K562 (cell line): ENCODE data around the gene WDPCP. TPM values are rescaled to one million over a fixed set of nuclear protein-coding genes. Genes with fewer than 3 reads are reported as not detected.

Experiments used
- ATAC-seq: fragments of 200-7000 bp; cut with Tn5 transposase; 3 replicates; pipeline ENCODE4 v1.9.1; 2020; ENCODE audit warnings: moderate library complexity
- BruUV-seq: library from RNA; stranded (reverse); fragments of 400-500 nt; replicated peaks from 2 replicates; lab custom pipeline; 2021; lab: Mats Ljungman, UMichigan
- CTCF ChIA-PET: fragments of 300-600 bp; formaldehyde crosslinking; extraction: SDS; loops from one replicate; lab custom pipeline; 2021; ENCODE audit warnings: low intra/inter-chr PET ratio; lab: Yijun Ruan, JAX
- POLR2A ChIA-PET: fragments of 300-600, 350-650 bp; sonication (Branson Sonifier 250); formaldehyde crosslinking; extraction: SDS; loops from one replicate; lab custom pipeline; 2021; ENCODE audit warnings: antibody characterized with exemption, inconsistent platforms; lab: Yijun Ruan, JAX
- DNase-seq, 4 experiments: peaks; one replicate each; pipeline versions ENCODE4 v3.0.0 to v3.0.0-alpha.2; 2011 to 2018; ENCODE audit warnings: low spot score in 3 of 4, mixed read lengths in 3 of 4; ENCODE audit errors: extremely low read depth in 1 of 4
- FAIRE-seq: peaks from 2 replicates; lab custom pipeline; 2011; peaks lifted over from hg19 to GRCh38; lab: Jason Lieb, UNC
- H2AFZ ChIP-seq: 2 replicates; pipeline ENCODE4 v1.6.0; 2011; ENCODE audit warnings: low read depth, low read length, control low read depth, inconsistent platforms
- H3K27ac ChIP-seq: fragments of 200-600 bp; 3 replicates; pipeline ENCODE4 v1.8.0; 2011; ENCODE audit warnings: low read depth, mild to moderate bottlenecking, control low read depth, inconsistent platforms, low read length, moderate library complexity, mixed read lengths; ENCODE audit errors: extremely low read depth
- H3K27me3 ChIP-seq, 2 experiments: fragments of 300-600 bp in 1 of 2; 2 replicates in 1 of 2; 3 replicates in 1 of 2; pipeline versions ENCODE4 v1.6.0 to v1.8.0; 2011; ENCODE audit warnings: inconsistent platforms in 2 of 2, low read length in 2 of 2, mild to moderate bottlenecking in 1 of 2, mixed read lengths in 1 of 2, moderate library complexity in 1 of 2; ENCODE audit not compliant: control insufficient read depth in 2 of 2, insufficient read depth in 2 of 2
- H3K36me3 ChIP-seq: fragments of 300-600 bp; 3 replicates; pipeline ENCODE4 v1.8.0; 2011; ENCODE audit warnings: mild to moderate bottlenecking, low read length, inconsistent platforms; ENCODE audit not compliant: control insufficient read depth, insufficient read depth
- H3K4me1 ChIP-seq, 2 experiments: fragments of 200-600 bp in 1 of 2; replicated peaks in 1 of 2; 2 replicates in 1 of 2; 3 replicates in 1 of 2; pipeline versions ENCODE4 v1.5.1 to v1.8.0; 2011; ENCODE audit warnings: inconsistent platforms in 2 of 2, low read length in 2 of 2, mild to moderate bottlenecking in 1 of 2, mixed read lengths in 1 of 2, moderate library complexity in 1 of 2; ENCODE audit not compliant: control insufficient read depth in 2 of 2, insufficient read depth in 2 of 2
- H3K4me2 ChIP-seq: 2 replicates; pipeline ENCODE4 v1.6.1; 2011; ENCODE audit warnings: low read length, control low read depth, inconsistent platforms, mixed read lengths; ENCODE audit not compliant: insufficient read depth
- H3K4me3 ChIP-seq: fragments of 200-600 bp; sonication (generic), shearing (Covaris generic); 2 replicates; pipeline ENCODE4 v1.5.1; 2016; ENCODE audit warnings: control low read depth, inconsistent platforms
- H3K79me2 ChIP-seq: fragments of 200-600 bp; 3 replicates; pipeline ENCODE4 v1.8.0; 2011; ENCODE audit warnings: low read length, inconsistent platforms; ENCODE audit not compliant: control insufficient read depth, insufficient read depth
- H3K9ac ChIP-seq, 2 experiments: 2 replicates each; pipeline versions ENCODE4 v1.6.0 to v1.6.1; 2011; ENCODE audit warnings: low read depth in 2 of 2, low read length in 2 of 2, control low read depth in 1 of 2, inconsistent platforms in 1 of 2, mild to moderate bottlenecking in 1 of 2, mixed read lengths in 1 of 2; ENCODE audit not compliant: insufficient read depth in 1 of 2
- H3K9me1 ChIP-seq: one replicate; pipeline ENCODE4 v1.6.0; 2011; ENCODE audit warnings: inconsistent platforms, mild to moderate bottlenecking, low read length, moderate library complexity; ENCODE audit not compliant: control insufficient read depth, insufficient read depth
- H3K9me3 ChIP-seq: replicated peaks from 2 replicates; pipeline ENCODE4 v1.5.1; 2011; ENCODE audit warnings: low read depth, low read length, inconsistent platforms; ENCODE audit not compliant: control insufficient read depth, insufficient read depth
- H4K20me1 ChIP-seq: replicated peaks from 2 replicates; pipeline ENCODE4 v1.6.1; 2011; ENCODE audit warnings: low read length, inconsistent platforms, mixed read lengths; ENCODE audit not compliant: control insufficient read depth, insufficient read depth
- CSDE1 ChIP-seq, 2 experiments: fragments of 450-650 bp; IDR thresholded peaks; 2 replicates each; pipeline ENCODE4 v1.6.1; 2016; ENCODE audit warnings: mild to moderate bottlenecking in 1 of 2
- HDAC3 ChIP-seq: fragments of 450-650 bp; IDR thresholded peaks from 2 replicates; pipeline ENCODE4 v1.6.1; 2018; ENCODE audit warnings: borderline replicate concordance, mild to moderate bottlenecking, moderate library complexity; ENCODE audit not compliant: partially characterized antibody
- MYNN ChIP-seq, 2 experiments: sonication (generic); formaldehyde crosslinking in 1 of 2; IDR thresholded peaks; 2 replicates each; pipeline versions ENCODE4 v1.5.0 to v1.6.1; 2016 to 2020; ENCODE audit warnings: antibody characterized with exemption in 1 of 2, missing genetic modification reagents in 1 of 2
- POLR2A ChIP-seq: fragments of 450-650 bp; conservative IDR thresholded peaks from 2 replicates; pipeline ENCODE4 v1.6.1; 2016
- SUPT5H ChIP-seq: fragments of 450-650 bp; IDR thresholded peaks from 2 replicates; pipeline ENCODE4 v1.6.1; 2016
- ZBTB33 ChIP-seq: sonication (generic); formaldehyde crosslinking; IDR thresholded peaks from 2 replicates; pipeline ENCODE4 v1.8.1; 2023; ENCODE audit warnings: mild to moderate bottlenecking, missing genetic modification reagents
- ZNF436 ChIP-seq: fragments of 250-450, 450-650 bp; sonication (Bioruptor Pico); formaldehyde crosslinking; IDR thresholded peaks from 2 replicates; pipeline ENCODE4 v1.7.0; 2020; ENCODE audit warnings: mild to moderate bottlenecking
- WGBS: fragments of 100-300 bp; shearing (Covaris generic); methylation state at CpG from one replicate; pipeline ENCODE4 v1.1.6; 2016; ENCODE audit warnings: low coverage, mixed read lengths; ENCODE audit not compliant: insufficient coverage; ENCODE audit errors: missing lambda C conversion rate; 5-methylcytosine and 5-hydroxymethylcytosine counted together
- in situ Hi-C: fragments of 300-500 bp; cut with MboI; formaldehyde crosslinking; loops from 4 replicates; pipeline ENCODE4 v1.15.0; 2018; ENCODE audit warnings: inconsistent platforms, mixed read lengths
- intact Hi-C: fragments of 100-400 bp; cut with micrococcal nuclease; formaldehyde crosslinking; loops from 2 replicates; pipeline ENCODE4 v1.14.2; 2022
- polyA plus RNA-seq, 8 experiments: library from polyadenylated mRNA; depleted of rRNA in 4 of 8; stranded (reverse) in 5 of 8; unstranded in 3 of 8; fragments of >200 nt; fragmentation: Nextera tagmentation in 2 of 8; fragmentation: Illumina TruSeq in 1 of 8; extraction: Ambion mirVana in 2 of 8; extraction: Trizol in 1 of 8; gene quantifications; 2 replicates each; pipeline versions ENCODE4 v1.2.1 to v1.2.3, GENCODE V29; 2011 to 2014; ENCODE audit warnings: inconsistent platforms in 1 of 8, missing spikeins in 1 of 8
- total RNA-seq, 7 experiments: library from RNA; depleted of rRNA in 6 of 7; stranded (reverse); fragments of >200 nt in 6 of 7; fragmentation: Illumina TruSeq in 2 of 7; extraction: Trizol in 2 of 7; gene quantifications; 2 replicates each; pipeline versions ENCODE4 v1.2.1 to v1.2.3, GENCODE V29; 2011 to 2021; ENCODE audit warnings: low replicate concordance in 1 of 7

Gene WDPCP
- total and polyA plus RNA-seq, 9 of the 15 experiments (the other 6 are each of a cell fraction or from before 2014, with no cell fraction given) = 1.4 to 6.4 (median 5.5) TPM

DNA sequence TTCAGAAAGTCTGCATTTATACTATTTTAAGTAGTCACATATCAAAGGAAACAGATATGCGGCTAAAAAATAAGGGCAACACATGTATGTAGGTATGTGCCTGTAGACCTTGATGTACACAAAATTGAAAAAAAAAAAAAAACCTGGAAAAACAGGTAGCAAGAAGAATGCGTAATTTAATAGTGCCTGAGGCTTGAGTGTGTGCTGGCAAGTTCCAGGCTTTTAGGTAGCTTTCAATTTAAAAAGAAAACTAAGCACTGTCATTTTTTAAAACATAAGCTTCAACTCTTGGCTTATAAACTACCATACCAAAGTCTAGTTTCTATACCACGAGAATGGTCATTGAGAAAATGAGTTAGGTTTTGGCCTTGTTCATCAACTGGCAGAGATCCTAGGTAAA is 465.4 kb downstream of the WDPCP start:
- no peaks in the 10 kb centered on the region for H3K9me1 ChIP-seq
- in situ Hi-C loops = no loop called here
- H4K20me1 ChIP-seq = no peaks in the 10 kb centered on the region
- H3K27ac ChIP-seq = no peak overlapping the region
- POLR2A ChIA-PET = interaction anchor here (1.2 kb wide), 1 partner anchor 11 kb away, joined by 6 read pairs; no protein-coding TSS in a partner anchor
- H3K4me2 ChIP-seq = no peak overlapping the region
- TF ChIP-seq ZBTB33 (no peak), POLR2A (no peak), ZNF436 (CRISPR knock-in tag) (no peak), MYNN (IDR thresholded peaks at IDR 0.05) (no peak), MYNN (CRISPR knock-in tag; IDR thresholded peaks at IDR 0.05) (no peak), CSDE1 (IDR thresholded peaks at IDR 0.05) (no peak), SUPT5H (no peak), HDAC3 (no peak)
- TF ChIP-seq, all 486 proteins: peak for 0
- no TSS peak for BruUV-seq
- ATAC-seq = no peak
- no peak for DNase-seq
- intact Hi-C loops = no loop called here
- 13% methylated on average over 3 of the region's 3 CpGs for whole genome bisulfite sequencing
- FAIRE-seq = no peak
- Histone ChIP-seq H2AFZ (no peak overlapping the region), H3K9me3 (no peaks in the 10 kb centered on the region), H3K79me2 (no peaks in the 10 kb centered on the region), H3K4me1 (no peaks in the 10 kb centered on the region), H3K4me3 (no peak overlapping the region), H3K9ac (no peak overlapping the region), H3K36me3 (no peaks in the 10 kb centered on the region), H3K27me3 (no peaks in the 10 kb centered on the region)
- CTCF ChIA-PET = no interaction called here
